ENCODE data around the gene CD2BP2.
"Not testable (repeated sequence)": the region's sequence is repeated elsewhere in the genome, so short reads cannot be mapped to it uniquely, and the experiment has no call there.

DNA sequence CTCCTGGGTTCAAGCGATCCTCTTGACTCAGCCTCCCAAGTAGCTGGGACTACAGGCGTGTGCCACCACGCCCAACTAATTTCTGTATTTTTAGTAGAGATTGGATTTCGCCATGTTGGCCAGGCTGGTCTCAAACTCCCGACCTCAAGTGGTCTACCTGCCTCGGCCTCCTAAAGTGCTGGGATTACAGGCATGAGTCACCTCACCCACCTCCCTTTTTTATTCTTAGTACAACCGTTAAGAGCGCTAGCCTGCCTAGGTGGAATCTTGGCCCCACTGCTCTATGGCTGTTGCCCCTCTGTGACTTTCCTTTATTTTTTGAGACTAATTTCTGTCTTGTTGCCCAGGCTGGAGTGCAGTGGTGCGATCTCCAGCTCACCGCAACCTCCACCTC lies 17.1 kb downstream of the CD2BP2 start:
- not testable (repeated sequence) for TF ChIP-seq CTCF (IDR thresholded peaks at IDR 0.05; ENCODE audit: low read length); EZH2phosphoT487 (IDR thresholded peaks at IDR 0.05; ENCODE audit: low read length); EZH2 (optimal IDR thresholded peaks at IDR 0.05; ENCODE audit: low read depth, low read length)
